Sigmoid colon (tissue), 7 donors: ENCODE results near the gene KLK2. TPM values are rescaled to one million over a fixed set of nuclear protein-coding genes. Genes with fewer than 3 reads are reported as not detected.

Experiments used
- DNase-seq: peaks from one replicate; pipeline ENCODE4 v3.0.0-alpha.2; 2019
- H3K27ac ChIP-seq, 4 donors: fragments of 200-600 bp; sonication (generic); one replicate each; pipeline ENCODE4 v1.5.1; 2016 to 2019; ENCODE audit warnings: mild to moderate bottlenecking in 1 of 4
- H3K27me3 ChIP-seq, 3 donors: fragments of 200-600 bp; sonication (generic); one replicate each; pipeline ENCODE4 v1.5.1; 2019; ENCODE audit warnings: mild to moderate bottlenecking in 1 of 3
- H3K36me3 ChIP-seq, 4 donors: fragments of 200-600 bp; sonication (generic); one replicate each; pipeline ENCODE4 v1.5.1; 2016 to 2019
- H3K4me1 ChIP-seq, 4 donors: fragments of 200-600 bp; sonication (generic); one replicate each; pipeline ENCODE4 v1.5.1; 2017 to 2019
- H3K4me3 ChIP-seq, 4 donors: fragments of 200-600 bp; sonication (generic); one replicate each; pipeline ENCODE4 v1.5.1; 2017 to 2019; ENCODE audit warnings: mild to moderate bottlenecking in 2 of 4, moderate library complexity in 1 of 4
- H3K9me3 ChIP-seq, 4 donors: fragments of 200-600 bp in 3 of 4; sonication (generic) in 3 of 4; one replicate each; pipeline versions ENCODE4 v1.5.1 to v1.6.1; 2013 to 2019
- CTCF ChIP-seq, 4 experiments: fragments of 450-650 bp in 3 of 4; fragments of 200-600 bp in 1 of 4; IDR thresholded peaks; one replicate each; pipeline ENCODE4 v1.5.1; 2016 to 2019; ENCODE audit warnings: antibody characterized with exemption in 4 of 4, mild to moderate bottlenecking in 3 of 4, moderate library complexity in 2 of 4
- EP300 ChIP-seq, 4 donors: sonication (generic); formaldehyde crosslinking; IDR thresholded peaks; one replicate each; pipeline ENCODE4 v1.6.1; 2017; ENCODE audit warnings: antibody characterized with exemption in 4 of 4
- POLR2A ChIP-seq, 2 donors: fragments of 450-650 bp; IDR thresholded peaks; one replicate each; pipeline ENCODE4 v1.6.1; 2016; ENCODE audit warnings: antibody characterized with exemption in 2 of 2, mild to moderate bottlenecking in 2 of 2, moderate library complexity in 2 of 2
- POLR2AphosphoS5 ChIP-seq, 4 donors: sonication (generic); formaldehyde crosslinking; IDR thresholded peaks; one replicate each; pipeline ENCODE4 v1.6.1; 2017; ENCODE audit warnings: antibody characterized with exemption in 4 of 4
- WGBS, 2 donors: extraction: QIAGEN DNeasy Blood & Tissue Kit; methylation state at CpG; one replicate each; pipeline ENCODE4 v1.1.7; 2013; 5-methylcytosine and 5-hydroxymethylcytosine counted together
- intact Hi-C: fragments of 100-400 bp; cut with DNase I; formaldehyde crosslinking; loops from one replicate; pipeline ENCODE4 v1.15.1; 2023
- polyA plus RNA-seq, 3 donors: library from polyadenylated mRNA; stranded (reverse); fragments of 200-250 nt; gene quantifications; one replicate each; pipeline ENCODE4 v1.2.3, GENCODE V29; 2013
- total RNA-seq, 4 donors: library from RNA; depleted of rRNA; stranded (reverse); fragments of >200 nt; gene quantifications; one replicate each; pipeline ENCODE4 v1.1.0, GENCODE V29; 2016
- donor health status: healthy with polysubstance abuse.
- donor health status: Bipolar disorder and iron deficiency.
- donor health status: healthy.

Gene KLK2
- total and polyA plus RNA-seq, 7 donors, result 0.28 TPM; not detected in 6

GRCh38 chr19:50851620-50852019 lies 21.6 kb upstream of the KLK2 start:
- WGBS, 2 donors, result 24 to 60% methylated on average over 4 of the region's 4 CpGs
- TF ChIP-seq EP300 (IDR thresholded peaks at IDR 0.05) (no peak), POLR2AphosphoS5 (IDR thresholded peaks at IDR 0.05) (no peak), POLR2A (IDR thresholded peaks at IDR 0.05) (no peak), CTCF (IDR thresholded peaks at IDR 0.05) (no peak)
- H3K4me3 ChIP-seq, result no peak overlapping the region
- H3K27me3 ChIP-seq, result peaks cover 0 to 45% (median 0%) of the 10 kb centered on the region in 3 donors
- H3K9me3 ChIP-seq, result no peaks in the 10 kb centered on the region
- H3K36me3 ChIP-seq, result no peaks in the 10 kb centered on the region
- no peak overlapping the region for H3K27ac ChIP-seq
- intact Hi-C loops, result no loop called here
- no peak for DNase-seq
- no peaks in the 10 kb centered on the region for H3K4me1 ChIP-seq

- Histone ChIP-seq H3K4me3 (no peak within 1 kb of the TSS), H3K9me3 (no peaks in the 10 kb centered on the region), H3K36me3 (no peaks in the 10 kb centered on the region), H3K27ac (no peak within 1 kb of the TSS), H3K4me1 (no peaks in the 10 kb centered on the region), H3K27me3 (peaks cover 0 to 62% (median 9%) of the 10 kb centered on the region in 3 donors)
- 70 to 78% methylated on average over 9 of the region's 9 CpGs for WGBS, 2 donors
- no peak for DNase-seq
- TF ChIP-seq CTCF (IDR thresholded peaks at IDR 0.05), result no peak
- intact Hi-C loops, result no loop called here
Observed at GRCh38 chr19:50854636-50855410, 18.4 kb upstream of the KLK2 start, which contains the start of gene KLK3. TSS of gene KLK3 (plus strand) at chr19:50854915. CDS start at chr19:50854956, 41 bp downstream.

GRCh38 chr19:50857366-50857765 lies 15.9 kb upstream of the KLK2 start:
- TF ChIP-seq POLR2AphosphoS5 (IDR thresholded peaks at IDR 0.05), result no peak
- TF ChIP-seq POLR2A (IDR thresholded peaks at IDR 0.05), result no peak
- TF ChIP-seq EP300 (IDR thresholded peaks at IDR 0.05), result no peak
- TF ChIP-seq CTCF (IDR thresholded peaks at IDR 0.05), result no peak
- Histone ChIP-seq H3K27me3 (peaks cover 0 to 49% (median 9%) of the 10 kb centered on the region in 3 donors), H3K9me3 (peaks cover 0 to 3% (median 0%) of the 10 kb centered on the region in 4 donors), H3K27ac (no peak overlapping the region), H3K36me3 (no peaks in the 10 kb centered on the region), H3K4me3 (no peak overlapping the region), H3K4me1 (no peaks in the 10 kb centered on the region)
- 74 to 87% methylated on average over 6 of the region's 6 CpGs for WGBS, 2 donors
- intact Hi-C loops, result no loop called here
- DNase-seq, result no peak

GRCh38 chr19:50858886-50859285 lies 14.4 kb upstream of the KLK2 start:
- WGBS, 2 donors, result 4 to 14% methylated on average over 7 of the region's 7 CpGs
- DNase-seq, result no peak
- H3K4me3 ChIP-seq, result no peak overlapping the region
- no peaks in the 10 kb centered on the region for H3K4me1 ChIP-seq
- intact Hi-C loops, result no loop called here
- TF ChIP-seq EP300 (IDR thresholded peaks at IDR 0.05), result no peak
- TF ChIP-seq POLR2A (IDR thresholded peaks at IDR 0.05), result no peak
- no peak for TF ChIP-seq CTCF (IDR thresholded peaks at IDR 0.05)
- no peak for TF ChIP-seq POLR2AphosphoS5 (IDR thresholded peaks at IDR 0.05)
- peaks cover 0 to 3% (median 0%) of the 10 kb centered on the region in 4 donors for H3K9me3 ChIP-seq
- H3K36me3 ChIP-seq, result no peaks in the 10 kb centered on the region
- peaks cover 0 to 41% (median 9%) of the 10 kb centered on the region in 3 donors for H3K27me3 ChIP-seq
- H3K27ac ChIP-seq, result no peak overlapping the region
